Fibroblast of skin of abdomen (primary cell): Measurements from ENCODE around the gene ZNF778.
A peak's percentile ranks its signal among the peaks of the same experiment; 100 is the strongest.
"Not testable (repeated sequence)": the region's sequence is repeated elsewhere in the genome, so short reads cannot be mapped to it uniquely, and the experiment has no call there.

Experiments
- DNase-seq: peaks from one replicate; pipeline ENCODE4 v3.0.0-alpha.2; 2013

ZNF778 gene

GRCh38 chr16:89217138-89217387, 440 bp upstream of the ZNF778 start:
- no peak for DNase-seq

DNA sequence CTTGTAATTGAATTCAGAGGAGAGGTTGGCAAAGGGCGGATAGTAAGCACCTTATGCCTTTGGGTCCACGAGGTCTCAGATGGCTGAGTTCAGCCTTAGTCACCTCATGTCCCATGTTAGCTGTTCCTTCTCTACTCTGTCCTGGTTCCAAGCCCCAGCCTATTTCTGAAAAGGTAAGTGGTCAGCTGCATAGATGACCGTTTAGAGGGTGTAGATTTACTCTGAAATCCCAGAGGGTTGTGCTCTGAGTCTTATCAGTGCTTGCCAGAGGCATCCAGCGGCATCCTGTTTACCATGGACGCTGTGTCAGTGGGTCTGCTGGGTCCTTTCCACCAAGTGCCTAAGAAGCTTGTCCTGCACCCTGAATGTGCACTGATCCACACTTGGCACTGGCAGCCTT, 1.9 kb downstream of the ZNF778 start:
- no peak for DNase-seq

GRCh38 chr16:89221604-89222003, 4.1 kb downstream of the ZNF778 start:
- DNase-seq: no peak

DNA sequence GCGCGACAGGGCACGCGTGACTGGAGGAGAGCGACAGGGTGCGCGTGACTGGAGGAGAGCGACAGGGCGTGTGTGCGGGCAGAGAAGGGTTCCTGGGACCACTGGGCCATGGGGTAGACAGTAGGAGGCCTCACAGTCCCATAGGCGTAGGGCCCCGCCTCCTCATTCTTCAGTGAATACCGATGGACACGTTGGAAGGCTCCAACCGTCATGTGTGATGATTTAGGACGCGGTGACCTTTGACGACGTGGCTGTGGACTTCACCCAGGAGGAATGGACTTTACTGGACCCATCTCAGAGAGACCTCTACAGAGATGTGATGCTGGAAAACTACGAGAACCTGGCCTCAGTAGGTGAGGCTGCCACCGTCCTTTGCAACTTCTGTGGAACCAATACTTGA, 5.4 kb downstream of the ZNF778 start:
- DNase-seq: no peak

GRCh38 chr16:89224665-89225064, 7.2 kb downstream of the ZNF778 start:
- DNase-seq: no peak

GRCh38 chr16:89230255-89230654, 12.8 kb downstream of the ZNF778 start:
- no peak for DNase-seq

- DNase-seq: no peak
Measured at GRCh38 chr16:89232107-89232506, 14.6 kb downstream of the ZNF778 start.

DNA sequence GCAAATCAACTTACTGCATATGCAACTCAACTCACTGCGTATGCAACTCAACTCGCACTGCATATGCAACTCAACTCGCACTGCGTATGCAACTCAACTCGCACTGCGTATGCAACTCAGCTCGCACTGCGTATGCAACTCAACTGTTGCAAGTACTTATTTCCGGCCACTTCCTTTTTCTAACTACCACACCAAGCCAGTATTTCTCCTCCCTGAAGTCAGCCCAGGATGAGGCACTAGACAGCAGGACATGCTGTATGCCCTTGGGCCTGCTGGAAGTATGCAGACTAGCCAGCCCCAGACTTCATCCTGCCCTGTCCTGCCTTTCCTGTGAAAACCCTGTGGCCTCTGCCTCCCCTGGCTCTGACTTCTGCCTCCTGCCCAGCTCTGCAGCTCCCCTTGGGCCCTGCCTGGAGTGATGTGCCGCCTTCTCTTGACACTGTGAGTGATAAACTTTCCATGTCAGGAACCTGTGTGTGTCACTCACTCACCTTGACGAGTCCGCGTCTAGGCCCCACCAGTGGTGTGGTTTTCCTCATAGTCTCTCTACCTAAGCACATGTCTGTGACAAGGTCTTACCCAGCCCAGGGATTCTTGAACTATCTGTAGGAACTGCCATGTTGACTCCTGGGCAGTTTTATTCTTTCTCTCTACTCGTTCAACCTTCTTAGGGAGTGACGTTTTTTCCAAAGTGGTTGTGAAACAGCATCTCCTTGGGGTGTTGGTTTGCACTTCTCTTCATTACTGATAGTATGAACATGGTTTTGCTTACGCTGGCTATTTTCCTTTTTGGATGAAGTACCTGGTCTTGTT, 16.4 kb downstream of the ZNF778 start:
- no peak for DNase-seq

DNA sequence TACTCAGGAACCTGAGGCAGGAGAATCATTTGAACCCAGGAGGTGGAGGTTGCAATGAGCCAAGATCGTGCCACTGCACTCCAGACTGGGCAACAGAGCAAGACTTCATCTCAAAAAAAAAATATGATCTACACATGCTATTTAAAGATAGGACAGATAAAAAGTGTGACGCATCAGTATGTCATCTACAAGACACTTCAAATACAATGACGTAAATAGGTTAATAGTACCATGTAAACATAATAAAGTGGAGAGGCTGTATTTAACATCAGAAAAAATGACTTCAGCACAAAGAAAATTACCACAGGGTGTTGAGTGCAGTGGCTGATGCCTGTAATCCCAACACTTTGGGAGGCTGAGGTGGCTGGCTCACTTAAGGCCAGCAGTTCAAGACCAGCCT, 20.2 kb downstream of the ZNF778 start:
- DNase-seq: no peak

DNA sequence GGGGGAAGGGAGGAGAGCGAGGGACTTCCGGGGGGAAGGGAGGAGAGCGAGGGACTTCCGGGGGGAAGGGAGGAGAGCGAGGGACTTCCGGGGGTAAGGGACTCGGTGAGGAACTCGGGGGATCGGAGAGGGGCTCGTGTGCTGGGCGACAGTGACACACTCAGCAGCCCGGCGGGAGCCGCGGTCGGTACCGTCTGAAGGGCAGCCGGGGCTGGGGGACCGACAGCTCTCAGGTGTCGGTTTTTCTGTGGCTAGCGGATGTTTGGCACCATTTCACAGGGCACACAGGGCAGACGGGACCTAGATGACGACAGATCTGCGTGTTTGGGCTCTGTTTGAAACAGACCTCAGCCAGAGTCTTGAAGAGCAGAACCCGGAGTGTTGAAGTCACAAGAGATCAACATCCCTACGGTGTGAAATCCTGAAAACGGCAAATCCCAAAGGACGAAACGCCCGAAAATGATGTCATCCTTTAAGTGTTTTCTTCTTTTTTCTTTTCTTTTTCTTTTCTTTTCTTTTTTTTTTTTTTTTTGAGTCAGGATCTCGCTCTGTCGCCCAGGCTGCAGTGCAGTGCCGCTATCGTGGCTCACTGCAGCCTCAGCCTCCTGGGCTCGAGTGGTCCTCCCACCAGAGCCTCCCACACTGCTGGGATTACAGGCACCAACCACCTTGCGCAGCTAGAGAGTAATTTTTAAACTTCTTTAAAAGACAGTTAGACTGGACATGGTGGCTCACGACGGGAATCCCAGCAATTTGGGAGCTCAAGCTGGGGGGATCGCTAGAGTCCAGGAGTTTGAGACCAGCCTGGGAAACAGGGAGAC, 23.9 kb downstream of the ZNF778 start:
- peak; percentile 77 for DNase-seq

- DNase-seq: no peak
Measured at GRCh38 chr16:89242795-89243200, 25.3 kb downstream of the ZNF778 start.

GRCh38 chr16:89243664-89244063, 26.2 kb downstream of the ZNF778 start:
- no peak for DNase-seq

DNA sequence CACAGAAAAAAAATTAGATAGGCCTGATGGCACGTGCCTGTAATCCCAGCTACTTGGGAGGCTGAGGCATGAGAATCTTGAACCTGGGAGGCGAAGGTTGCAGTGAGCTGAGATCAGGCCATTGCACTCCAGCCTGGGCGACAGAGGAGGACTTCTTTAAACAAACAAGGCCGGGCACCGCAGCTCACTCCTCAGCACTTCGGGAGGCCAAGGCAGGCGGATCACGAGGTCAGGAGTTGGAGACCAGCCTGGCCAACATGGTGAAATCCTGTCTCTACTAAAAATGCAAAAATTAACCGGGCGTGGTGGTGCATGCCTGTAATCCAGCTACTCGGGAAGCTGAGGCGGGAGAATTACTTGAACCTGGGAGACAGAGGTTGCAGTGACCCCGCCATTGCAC, 26.8 kb downstream of the ZNF778 start:
- DNase-seq: not testable (repeated sequence)

- no peak for DNase-seq
Measured at GRCh38 chr16:89244754-89245153, 27.3 kb downstream of the ZNF778 start.

GRCh38 chr16:89246383-89246902, 28.9 kb downstream of the ZNF778 start:
- DNase-seq: no peak

GRCh38 chr16:89246903-89247733, 29.6 kb downstream of the ZNF778 start:
- DNase-seq: peak; percentile 73

- DNase-seq: not testable (repeated sequence)
Measured at GRCh38 chr16:89247734-89248075, 30.2 kb downstream of the ZNF778 start.

GRCh38 chr16:89248196-89248982, 30.9 kb downstream of the ZNF778 start:
- no peak for DNase-seq

DNA sequence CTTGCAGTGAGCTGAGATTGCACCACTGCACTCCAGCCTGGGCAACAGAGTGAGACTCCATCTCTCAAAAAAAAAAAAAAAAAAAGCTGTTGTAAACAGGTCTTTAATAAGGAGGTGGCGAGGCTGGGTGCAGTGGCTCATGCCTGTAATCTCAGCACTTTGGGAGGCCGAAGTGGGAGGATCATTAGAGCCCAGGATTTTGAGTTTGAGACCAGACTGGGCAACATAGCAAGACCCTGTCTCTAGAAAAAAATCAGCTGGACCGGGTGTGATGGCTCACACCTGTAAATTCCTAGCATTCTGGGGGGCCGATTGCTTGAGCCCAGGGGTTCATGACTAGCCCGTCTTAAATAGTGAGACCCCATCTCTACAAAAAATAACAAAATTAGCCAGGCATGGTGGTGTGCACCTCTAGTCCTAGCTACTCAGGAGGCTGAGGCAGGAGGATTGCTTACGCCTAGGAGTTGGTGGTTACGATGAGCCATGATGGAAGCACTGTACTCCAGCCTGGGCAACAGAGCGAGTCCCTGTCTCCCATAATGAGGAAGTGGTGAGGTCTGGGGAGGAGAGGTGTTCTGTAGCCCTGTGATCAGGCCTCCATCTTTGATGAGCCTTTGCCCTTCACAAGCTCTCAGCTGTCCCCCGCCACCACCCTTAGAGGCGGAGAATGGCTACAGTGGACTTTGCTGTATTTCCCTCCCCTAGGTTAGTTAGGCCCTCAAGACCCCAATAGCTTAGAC, 36.2 kb downstream of the ZNF778 start:
- no peak for DNase-seq

DNA sequence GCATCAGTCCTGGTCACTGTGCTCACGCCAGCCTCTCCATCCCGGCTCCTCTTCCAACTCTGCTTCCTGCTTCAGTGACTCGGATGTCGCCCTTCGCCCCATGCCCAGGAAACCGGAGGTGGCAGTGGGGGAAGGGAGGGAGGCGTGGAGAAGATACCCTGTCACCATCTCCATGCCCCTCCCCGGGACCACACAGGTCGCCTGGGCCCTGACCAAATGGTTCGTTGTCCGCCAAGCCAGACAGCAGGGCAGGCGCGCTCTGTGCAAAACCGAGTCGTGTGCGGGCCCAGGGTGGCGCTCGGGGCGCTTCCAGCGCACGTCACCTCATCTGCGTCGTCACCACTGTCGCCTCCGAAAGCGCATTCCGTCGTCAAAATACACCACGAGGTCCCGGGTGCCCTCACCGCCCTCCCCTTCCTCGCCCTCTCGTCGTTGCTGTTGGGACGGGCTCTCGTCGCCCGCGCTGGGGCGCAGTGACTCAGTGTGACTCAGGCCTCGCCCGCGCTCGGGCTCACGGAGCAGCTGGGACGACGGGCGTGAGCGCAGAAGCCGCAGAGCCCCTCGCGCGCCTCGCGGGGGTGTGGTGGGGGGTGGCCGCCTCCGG, 39.2 kb downstream of the ZNF778 start:
- DNase-seq: peak; percentile 49

- DNase-seq: no peak
Measured at GRCh38 chr16:89257281-89257731, 39.8 kb downstream of the ZNF778 start.
